ENCODE measurements around the gene PLAC8.

- TF ChIP-seq MYC (IDR thresholded peaks at IDR 0.05; ENCODE audit: low read depth, low read length) = no peak
- TF ChIP-seq MAX (IDR thresholded peaks at IDR 0.05; ENCODE audit: low read depth, low read length) = no peak
Measured at GRCh38 chr4:83146841-83147240, 32.3 kb upstream of the PLAC8 start.

Data from NB4 (cell line).